Measurements from ENCODE around the gene LNX2. TPM values are rescaled to one million over a fixed set of nuclear protein-coding genes. Genes with fewer than 3 reads are reported as not detected.

Gene LNX2
- total RNA-seq, 1 donor from 2014 or later: 15.1 TPM

GRCh38 chr13:27516103-27516502, 104.2 kb downstream of the LNX2 start:
- H3K4me3 ChIP-seq: no peak overlapping the region
- no peaks in the 10 kb centered on the region for H3F3A ChIP-seq (ENCODE audit: low read depth)
- Mint-ChIP-seq H3K27me3 (ENCODE audit: insufficient read depth, low read depth) (peaks cover 2% of the 10 kb centered on the region), H3K4me3 (no peak overlapping the region), H3K9me3 (no peaks in the 10 kb centered on the region), H3K36me3 (no peaks in the 10 kb centered on the region), H3K27ac (no peak overlapping the region), H3K4me1 (no peaks in the 10 kb centered on the region)
- TF ChIP-seq EZH2 (IDR thresholded peaks at IDR 0.05) (no peak), CTCF (IDR thresholded peaks at IDR 0.05) (no peak), EZH2phosphoT487 (IDR thresholded peaks at IDR 0.05) (no peak)
- H3K27me3 ChIP-seq: peaks cover 10% of the 10 kb centered on the region
- H3K4me2 ChIP-seq: no peak overlapping the region
- no peak overlapping the region for H2AFZ ChIP-seq (replicated peaks)
- H3K4me1 ChIP-seq: no peaks in the 10 kb centered on the region
- no peaks in the 10 kb centered on the region for H4K20me1 ChIP-seq (ENCODE audit: low read depth)
- no peak overlapping the region for H3K27ac ChIP-seq
- H3K79me2 ChIP-seq (ENCODE audit: low read depth): no peaks in the 10 kb centered on the region
- no peak overlapping the region for H3K9ac ChIP-seq
- H3K36me3 ChIP-seq: no peaks in the 10 kb centered on the region
- no peak for DNase-seq (ENCODE audit: low spot score)
- no peaks in the 10 kb centered on the region for H3K9me3 ChIP-seq (ENCODE audit: low read depth)

GRCh38 chr13:27510082-27510481, 110.2 kb downstream of the LNX2 start:
- no peak overlapping the region for H3K4me3 ChIP-seq
- H3K27me3 ChIP-seq: no peaks in the 10 kb centered on the region
- H3K4me2 ChIP-seq: no peak overlapping the region
- no peaks in the 10 kb centered on the region for H3F3A ChIP-seq (ENCODE audit: low read depth)
- TF ChIP-seq EZH2 (IDR thresholded peaks at IDR 0.05) (no peak), EZH2phosphoT487 (IDR thresholded peaks at IDR 0.05) (no peak), CTCF (IDR thresholded peaks at IDR 0.05) (no peak)
- H3K27ac Mint-ChIP-seq: no peak overlapping the region
- H3K4me3 Mint-ChIP-seq: no peak overlapping the region
- DNase-seq (ENCODE audit: low spot score): no peak
- no peak overlapping the region for H3K9ac ChIP-seq
- no peak overlapping the region for H3K27ac ChIP-seq
- H3K79me2 ChIP-seq (ENCODE audit: low read depth): no peaks in the 10 kb centered on the region
- peaks cover 3% of the 10 kb centered on the region for H3K9me3 Mint-ChIP-seq
- H3K4me1 Mint-ChIP-seq: no peaks in the 10 kb centered on the region
- H3K4me1 ChIP-seq: no peaks in the 10 kb centered on the region
- H3K36me3 ChIP-seq: no peaks in the 10 kb centered on the region
- H3K9me3 ChIP-seq (ENCODE audit: low read depth): no peaks in the 10 kb centered on the region
- no peaks in the 10 kb centered on the region for H4K20me1 ChIP-seq (ENCODE audit: low read depth)
- no peak overlapping the region for H2AFZ ChIP-seq (replicated peaks)
- peaks cover 8% of the 10 kb centered on the region for H3K27me3 Mint-ChIP-seq (ENCODE audit: insufficient read depth, low read depth)
- H3K36me3 Mint-ChIP-seq: no peaks in the 10 kb centered on the region

GRCh38 chr13:27508802-27509201, 111.5 kb downstream of the LNX2 start:
- Histone ChIP-seq H3K27ac (no peak overlapping the region), H3K4me3 (no peak overlapping the region), H2AFZ (replicated peaks) (no peak overlapping the region), H3K9ac (no peak overlapping the region), H3F3A (ENCODE audit: low read depth) (no peaks in the 10 kb centered on the region), H3K36me3 (no peaks in the 10 kb centered on the region), H3K27me3 (no peaks in the 10 kb centered on the region), H3K9me3 (ENCODE audit: low read depth) (no peaks in the 10 kb centered on the region), H3K4me2 (no peak overlapping the region), H4K20me1 (ENCODE audit: low read depth) (no peaks in the 10 kb centered on the region), H3K79me2 (ENCODE audit: low read depth) (no peaks in the 10 kb centered on the region), H3K4me1 (no peaks in the 10 kb centered on the region)
- no peaks in the 10 kb centered on the region for H3K36me3 Mint-ChIP-seq
- H3K4me1 Mint-ChIP-seq: peaks cover 11% of the 10 kb centered on the region
- no peak overlapping the region for H3K4me3 Mint-ChIP-seq
- TF ChIP-seq CTCF (IDR thresholded peaks at IDR 0.05) (no peak), EZH2 (IDR thresholded peaks at IDR 0.05) (no peak), EZH2phosphoT487 (IDR thresholded peaks at IDR 0.05) (no peak)
- no peak overlapping the region for H3K27ac Mint-ChIP-seq
- H3K9me3 Mint-ChIP-seq: peaks cover 3% of the 10 kb centered on the region
- no peak for DNase-seq (ENCODE audit: low spot score)
- peaks cover 6% of the 10 kb centered on the region for H3K27me3 Mint-ChIP-seq (ENCODE audit: insufficient read depth, low read depth)

Measured in neural progenitor cell (in vitro differentiated cells).